Neutrophil (primary cell): ENCODE measurements around the gene LRRC45.

Experiments used
- H3K27ac ChIP-seq: fragments of 200-600 bp; sonication (generic); 2 replicates; pipeline ENCODE4 v1.5.1; 2016; ENCODE audit warnings: mild to moderate bottlenecking, moderate library complexity
- H3K27me3 ChIP-seq: fragments of 200-600 bp; sonication (generic); 2 replicates; pipeline ENCODE4 v1.6.0; 2016; ENCODE audit warnings: mild to moderate bottlenecking
- H3K36me3 ChIP-seq: fragments of 200-600 bp; sonication (generic); 2 replicates; pipeline ENCODE4 v1.5.1; 2017
- H3K4me1 ChIP-seq, 2 experiments: fragments of 200-600 bp in 1 of 2; sonication (generic) in 1 of 2; 1 replicate in 1 of 2; 2 replicates in 1 of 2; pipeline versions ENCODE4 v1.5.1 to v1.6.1; 2013 to 2016; ENCODE audit warnings: low read depth in 1 of 2, low read length in 1 of 2, mild to moderate bottlenecking in 1 of 2, moderate library complexity in 1 of 2; ENCODE audit not compliant: control insufficient read depth in 1 of 2, insufficient read depth in 1 of 2
- H3K4me3 ChIP-seq, 2 experiments: fragments of 200-600 bp in 1 of 2; sonication (generic) in 1 of 2; 1 replicate in 1 of 2; 2 replicates in 1 of 2; pipeline ENCODE4 v1.5.1; 2013 to 2016; ENCODE audit warnings: low read depth in 1 of 2, low read length in 1 of 2, mild to moderate bottlenecking in 1 of 2, moderate library complexity in 1 of 2
- H3K9me3 ChIP-seq: fragments of 200-600 bp; sonication (generic); 2 replicates; pipeline ENCODE4 v1.5.1; 2016
- TF ChIP-seq, protein P1 (sequence below): fragments of 200-600 bp; sonication (generic); IDR thresholded peaks from 2 replicates; pipeline ENCODE4 v1.5.1; 2016; ENCODE audit warnings: antibody characterized with exemption

LRRC45 gene

DNA sequence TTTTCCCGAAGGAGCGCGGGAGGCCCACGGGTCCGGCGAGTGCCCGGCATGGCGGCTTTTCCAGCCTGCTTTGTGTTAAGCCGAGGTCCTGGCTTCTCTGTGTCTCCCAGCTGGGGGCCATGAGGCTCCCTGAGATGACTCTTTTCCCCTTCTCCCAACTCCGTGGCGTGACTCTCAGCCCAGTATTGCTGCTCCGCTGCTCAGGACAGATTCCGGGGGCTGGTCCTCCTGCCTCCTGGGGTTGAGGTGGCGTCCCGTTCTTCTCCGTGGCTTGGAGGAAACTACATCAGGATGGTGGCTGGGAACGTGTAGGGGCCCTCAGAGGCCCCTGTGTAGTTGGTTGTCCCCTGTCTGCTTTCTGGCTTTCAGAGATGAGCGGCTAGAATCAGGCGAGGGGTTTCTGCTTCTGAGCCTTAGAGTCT, 29.5 kb downstream of the LRRC45 start:
- H3K27ac ChIP-seq: no peak overlapping the region
- H3K27me3 ChIP-seq: no peaks in the 10 kb centered on the region
- H3K4me1 ChIP-seq: peaks cover 15 to 21% of the 10 kb centered on the region in 2 experiments
- TF ChIP-seq, protein P1, sequence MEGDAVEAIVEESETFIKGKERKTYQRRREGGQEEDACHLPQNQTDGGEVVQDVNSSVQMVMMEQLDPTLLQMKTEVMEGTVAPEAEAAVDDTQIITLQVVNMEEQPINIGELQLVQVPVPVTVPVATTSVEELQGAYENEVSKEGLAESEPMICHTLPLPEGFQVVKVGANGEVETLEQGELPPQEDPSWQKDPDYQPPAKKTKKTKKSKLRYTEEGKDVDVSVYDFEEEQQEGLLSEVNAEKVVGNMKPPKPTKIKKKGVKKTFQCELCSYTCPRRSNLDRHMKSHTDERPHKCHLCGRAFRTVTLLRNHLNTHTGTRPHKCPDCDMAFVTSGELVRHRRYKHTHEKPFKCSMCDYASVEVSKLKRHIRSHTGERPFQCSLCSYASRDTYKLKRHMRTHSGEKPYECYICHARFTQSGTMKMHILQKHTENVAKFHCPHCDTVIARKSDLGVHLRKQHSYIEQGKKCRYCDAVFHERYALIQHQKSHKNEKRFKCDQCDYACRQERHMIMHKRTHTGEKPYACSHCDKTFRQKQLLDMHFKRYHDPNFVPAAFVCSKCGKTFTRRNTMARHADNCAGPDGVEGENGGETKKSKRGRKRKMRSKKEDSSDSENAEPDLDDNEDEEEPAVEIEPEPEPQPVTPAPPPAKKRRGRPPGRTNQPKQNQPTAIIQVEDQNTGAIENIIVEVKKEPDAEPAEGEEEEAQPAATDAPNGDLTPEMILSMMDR: no peak
- H3K36me3 ChIP-seq: peaks cover 62% of the 10 kb centered on the region
- H3K9me3 ChIP-seq: no peaks in the 10 kb centered on the region
- peak overlapping the region; percentile 64 to 65 for H3K4me3 ChIP-seq

DNA sequence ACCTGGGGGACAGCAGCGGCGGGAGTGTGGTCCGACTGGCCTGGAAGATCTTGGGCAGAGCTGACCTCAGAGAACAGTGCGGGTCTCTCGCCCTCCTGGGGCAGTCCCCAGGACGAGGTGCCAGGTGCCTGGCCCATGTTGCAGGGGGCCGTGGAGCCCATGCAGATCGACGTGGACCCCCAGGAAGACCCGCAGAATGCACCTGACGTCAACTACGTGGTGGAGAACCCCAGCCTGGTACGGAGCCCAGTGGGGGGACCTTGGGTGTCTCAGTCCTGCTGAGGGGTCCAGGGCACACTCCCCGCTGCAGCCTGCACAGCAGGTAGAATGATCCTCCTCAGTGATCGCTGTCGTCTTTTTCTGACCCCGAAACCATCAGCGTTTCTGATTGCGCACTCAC, 30.0 kb downstream of the LRRC45 start:
- no peak overlapping the region for H3K4me3 ChIP-seq
- no peaks in the 10 kb centered on the region for H3K27me3 ChIP-seq
- peaks cover 15 to 21% of the 10 kb centered on the region in 2 experiments for H3K4me1 ChIP-seq
- H3K27ac ChIP-seq: no peak overlapping the region
- peaks cover 62% of the 10 kb centered on the region for H3K36me3 ChIP-seq
- TF ChIP-seq, protein P1: no peak
- no peaks in the 10 kb centered on the region for H3K9me3 ChIP-seq

DNA sequence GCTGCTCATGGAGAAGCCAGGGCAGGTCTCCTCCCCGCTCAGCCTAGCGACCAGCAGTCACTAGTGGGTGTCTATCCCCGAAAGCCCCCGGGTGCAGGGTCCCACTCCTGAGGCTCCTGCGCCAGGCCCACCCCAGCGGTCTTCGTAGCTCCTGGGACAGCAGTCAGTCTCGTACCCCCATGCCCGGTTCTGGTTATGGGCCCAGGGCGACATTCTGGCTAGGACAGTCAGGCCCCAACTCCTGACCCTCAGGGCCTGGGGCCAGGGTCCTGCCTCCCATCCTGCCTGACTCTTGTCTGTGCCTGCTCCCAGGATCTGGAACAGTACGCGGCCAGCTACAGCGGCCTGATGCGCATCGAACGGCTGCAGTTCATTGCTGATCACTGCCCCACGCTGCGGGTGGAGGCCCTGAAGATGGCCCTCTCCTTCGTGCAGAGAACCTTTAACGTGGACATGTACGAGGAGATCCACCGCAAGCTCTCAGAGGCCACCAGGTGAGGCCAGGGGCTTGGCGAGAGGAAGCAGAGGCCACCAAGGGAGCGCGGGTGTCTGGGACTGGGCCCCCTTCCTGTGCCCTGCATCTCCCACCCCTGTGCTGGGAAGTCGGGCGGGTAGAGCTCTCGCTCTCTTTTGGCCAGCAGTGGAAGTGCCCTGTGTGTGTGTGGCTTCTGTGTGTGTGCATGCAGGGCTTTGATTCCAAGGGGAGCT, 30.6 kb downstream of the LRRC45 start:
- Histone ChIP-seq H3K36me3 (peaks cover 62% of the 10 kb centered on the region), H3K9me3 (no peaks in the 10 kb centered on the region), H3K4me1 (peaks cover 15 to 21% of the 10 kb centered on the region in 2 experiments), H3K27me3 (no peaks in the 10 kb centered on the region), H3K4me3 (no peak overlapping the region), H3K27ac (no peak overlapping the region)
- TF ChIP-seq, protein P1: no peak

DNA sequence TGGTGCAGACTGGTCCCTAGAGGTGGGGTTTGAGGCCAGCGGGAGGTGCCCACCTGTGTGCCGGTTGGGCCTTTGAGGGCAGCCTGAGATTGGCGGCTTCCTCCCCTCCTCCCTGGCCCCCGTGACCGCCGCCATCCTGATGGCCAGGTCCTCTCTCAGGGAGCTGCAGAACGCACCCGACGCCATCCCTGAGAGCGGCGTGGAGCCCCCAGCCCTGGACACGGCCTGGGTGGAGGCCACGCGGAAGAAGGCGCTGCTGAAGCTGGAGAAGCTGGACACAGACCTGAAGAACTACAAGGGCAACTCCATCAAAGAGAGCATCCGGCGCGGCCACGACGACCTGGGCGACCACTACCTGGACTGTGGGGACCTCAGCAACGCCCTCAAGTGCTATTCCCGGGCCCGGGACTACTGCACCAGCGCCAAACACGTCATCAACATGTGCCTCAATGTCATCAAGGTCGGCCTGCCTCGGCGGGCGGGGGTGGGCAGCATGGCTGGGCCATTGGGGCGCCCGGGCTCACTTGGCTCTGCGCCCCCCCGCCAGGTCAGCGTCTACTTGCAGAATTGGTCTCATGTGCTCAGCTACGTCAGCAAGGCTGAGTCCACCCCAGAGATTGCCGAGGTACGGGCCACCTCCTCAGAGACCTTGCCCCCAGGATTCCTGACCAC, 31.4 kb downstream of the LRRC45 start:
- TF ChIP-seq, protein P1: no peak
- Histone ChIP-seq H3K27me3 (no peaks in the 10 kb centered on the region), H3K4me1 (peaks cover 15 to 21% of the 10 kb centered on the region in 2 experiments), H3K27ac (no peak overlapping the region), H3K36me3 (peaks cover 63% of the 10 kb centered on the region), H3K9me3 (no peaks in the 10 kb centered on the region), H3K4me3 (no peak overlapping the region)

DNA sequence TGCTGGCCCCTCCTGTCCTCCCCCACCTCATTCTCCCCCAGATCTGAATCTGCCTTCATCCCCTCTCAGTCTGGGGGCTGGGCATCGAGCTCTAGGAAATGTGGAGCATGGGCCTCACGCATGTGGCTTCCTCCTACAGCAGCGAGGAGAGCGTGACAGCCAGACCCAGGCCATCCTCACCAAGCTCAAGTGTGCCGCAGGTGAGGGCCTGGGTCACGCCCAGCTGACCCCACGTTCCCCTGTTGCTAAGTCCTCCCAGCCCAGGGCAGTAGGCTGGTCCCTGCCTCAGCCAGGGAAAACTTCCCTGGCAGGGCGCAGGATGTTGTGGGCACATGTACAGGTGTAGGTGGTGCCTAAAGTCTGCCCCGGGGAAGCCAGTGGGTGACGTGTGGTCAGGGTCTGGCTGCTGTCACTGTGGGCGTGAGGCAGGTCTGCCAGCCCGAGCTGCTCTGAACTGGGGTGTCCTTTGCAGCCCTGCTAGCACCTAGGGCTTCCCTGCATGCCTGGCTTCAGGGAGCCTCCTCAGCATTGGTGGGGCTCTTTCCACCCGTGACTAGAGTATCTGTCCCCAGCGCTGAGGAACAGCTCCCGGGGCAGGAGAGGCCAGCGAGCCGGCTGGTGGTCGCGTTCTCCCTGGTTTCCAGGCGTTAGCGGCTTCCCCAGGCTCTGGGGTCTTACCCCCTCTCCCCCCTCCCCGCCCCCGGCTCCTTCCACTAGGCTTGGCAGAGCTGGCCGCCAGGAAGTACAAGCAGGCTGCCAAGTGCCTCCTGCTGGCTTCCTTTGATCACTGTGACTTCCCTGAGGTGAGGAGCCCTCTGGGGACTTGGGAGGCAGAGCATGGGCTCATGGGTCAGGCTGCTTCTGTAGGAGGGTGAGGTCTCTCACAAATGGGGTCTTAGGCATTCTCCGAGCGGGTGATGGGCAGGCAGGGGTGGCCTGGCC, 32.2 kb downstream of the LRRC45 start:
- Histone ChIP-seq H3K9me3 (no peaks in the 10 kb centered on the region), H3K27ac (no peak overlapping the region), H3K4me1 (peaks cover 15 to 21% of the 10 kb centered on the region in 2 experiments), H3K36me3 (peaks cover 67% of the 10 kb centered on the region), H3K27me3 (no peaks in the 10 kb centered on the region), H3K4me3 (no peak overlapping the region)
- TF ChIP-seq, protein P1: no peak
